Activated CD4-positive, CD25-positive, alpha-beta regulatory T cell treated with anti-CD3 and anti-CD28 coated beads, Interleukin-2, amount 50 U/mL, for 24 hours (primary cell): ENCODE results near the gene CHRND.

ENCODE experiments used
- ATAC-seq, 2 donors: fragments of 150-1000 bp; cut with Tn5 transposase; one replicate each; pipeline ENCODE4 v1.10.0; 2021; ENCODE audit warnings: mild to moderate bottlenecking in 1 of 2, moderate library complexity in 1 of 2

CHRND gene

DNA sequence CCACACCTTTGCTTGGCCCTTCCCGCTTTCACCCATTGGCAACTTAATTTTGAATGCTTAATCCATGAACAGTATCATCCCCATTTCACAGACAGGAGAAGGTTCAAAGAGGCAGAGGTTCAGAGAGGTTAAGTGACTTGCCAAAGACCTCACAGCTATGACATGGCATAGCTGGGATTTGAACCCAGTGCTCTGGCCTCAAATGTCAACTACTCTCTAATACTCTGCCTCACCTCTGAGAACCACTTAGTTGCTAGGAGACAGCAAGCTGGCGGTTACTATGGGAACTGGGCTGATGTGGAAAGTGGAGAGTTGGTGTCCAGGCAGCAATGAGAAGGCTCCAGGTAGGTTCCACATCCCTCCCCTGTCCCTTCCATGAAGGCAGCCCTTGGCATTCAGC lies 21.5 kb upstream of the CHRND start:
- no peak for ATAC-seq

GRCh38 chr2:232505856-232506255 lies 20.1 kb upstream of the CHRND start:
- no peak for ATAC-seq

GRCh38 chr2:232506709-232507108 lies 19.3 kb upstream of the CHRND start:
- no peak for ATAC-seq

DNA sequence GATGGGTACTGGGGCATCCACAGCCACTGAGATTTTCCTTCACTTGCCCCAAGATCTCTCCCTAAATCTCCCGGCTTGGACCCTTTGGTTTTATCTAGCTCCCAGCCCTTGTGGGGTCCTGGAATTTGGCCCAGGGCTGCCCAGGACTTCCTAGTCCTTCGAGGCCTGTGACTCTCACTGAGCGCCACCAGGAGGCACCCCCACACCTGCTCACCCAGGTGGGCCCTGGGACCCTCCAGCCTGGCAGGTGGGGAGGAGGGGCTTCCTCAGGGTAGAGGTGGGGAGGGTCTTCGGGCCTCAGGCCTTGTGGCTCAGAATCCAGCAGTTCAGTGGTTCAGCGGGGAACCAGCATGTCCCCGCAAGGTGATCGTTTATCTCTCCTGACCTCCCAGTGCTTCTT lies 17.7 kb upstream of the CHRND start:
- ATAC-seq, result no peak

GRCh38 chr2:232511336-232511890 lies 14.5 kb upstream of the CHRND start:
- no peak for ATAC-seq

GRCh38 chr2:232512602-232513001 lies 13.4 kb upstream of the CHRND start:
- ATAC-seq, result no peak

DNA sequence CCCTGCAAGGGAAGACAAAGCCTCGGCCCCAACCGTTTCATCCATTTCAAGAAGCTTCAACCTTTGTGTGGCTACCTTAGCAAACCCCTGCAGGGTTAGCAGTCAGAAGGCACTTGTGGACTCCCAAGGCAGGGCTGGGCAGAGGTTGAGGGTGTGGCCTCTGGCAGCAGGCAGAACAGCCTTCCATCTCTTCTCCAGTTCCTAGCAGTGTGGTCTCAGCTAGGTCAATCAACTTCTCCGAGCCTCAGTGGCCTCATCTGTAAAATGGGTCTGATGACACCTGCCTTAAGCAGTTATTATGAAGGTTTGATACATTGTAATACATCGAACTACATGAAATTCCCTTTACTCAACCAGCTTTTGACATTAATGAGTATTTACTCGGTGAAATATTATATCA lies 12.6 kb upstream of the CHRND start:
- ATAC-seq, result no peak

DNA sequence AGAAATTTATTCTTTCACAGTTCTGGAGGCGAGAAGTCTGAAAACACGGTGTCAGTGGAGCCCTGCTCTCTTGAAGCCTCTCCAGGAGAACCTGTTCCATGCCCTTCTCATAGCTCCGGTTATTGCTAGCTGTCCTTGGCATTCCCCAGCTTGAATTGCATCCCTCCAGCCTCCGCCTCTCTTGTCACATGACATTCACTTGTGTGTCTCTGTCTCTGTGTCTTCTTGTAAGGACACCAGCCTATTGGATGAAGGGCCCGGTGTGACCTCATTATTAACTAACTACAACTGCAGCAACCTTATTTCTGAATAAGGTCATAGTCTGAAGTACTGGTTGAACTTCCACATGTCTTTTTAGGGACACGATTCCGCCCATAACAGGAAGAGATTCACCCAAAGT lies 10.3 kb upstream of the CHRND start:
- ATAC-seq, result no peak

DNA sequence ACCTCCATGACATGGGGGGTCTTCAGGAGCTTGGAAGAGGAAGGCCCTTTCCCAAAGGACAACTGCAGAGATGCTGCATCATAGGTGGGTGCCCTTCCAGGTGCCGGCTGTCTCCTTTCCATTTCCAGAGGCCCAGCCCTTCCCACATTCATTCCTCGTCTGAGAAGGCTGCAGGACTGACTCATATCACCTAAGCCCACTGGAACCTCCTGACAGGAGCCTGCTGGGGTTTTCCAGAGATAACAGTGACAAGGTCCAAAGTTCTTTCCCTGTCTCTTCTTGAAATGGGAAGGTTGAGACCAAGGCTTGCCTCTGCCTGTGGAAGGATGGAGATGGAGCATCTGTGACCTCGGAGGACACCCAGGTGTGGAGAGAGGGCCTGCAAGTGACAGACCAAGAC lies 9.4 kb upstream of the CHRND start:
- ATAC-seq, result no peak

DNA sequence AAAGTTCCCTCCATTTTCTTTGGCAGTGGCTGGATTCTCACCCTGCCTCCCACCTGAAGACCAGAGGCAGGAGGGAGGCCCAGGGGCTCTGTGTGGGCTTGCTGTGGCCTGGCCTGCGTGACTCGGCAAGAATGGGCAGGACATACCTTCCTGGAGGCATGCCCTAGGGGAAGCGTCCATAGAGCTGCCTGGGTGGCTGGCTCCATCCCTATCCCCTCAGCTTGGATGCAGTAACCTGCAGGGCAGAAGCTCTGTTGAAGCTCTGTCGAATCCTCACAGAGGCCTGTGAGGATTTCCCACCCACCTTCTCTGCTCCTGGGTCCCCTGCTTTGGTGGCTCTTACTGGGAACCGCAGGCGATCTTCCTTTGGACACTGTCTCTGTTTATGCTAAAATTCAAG lies 7.1 kb upstream of the CHRND start:
- ATAC-seq, result no peak

DNA sequence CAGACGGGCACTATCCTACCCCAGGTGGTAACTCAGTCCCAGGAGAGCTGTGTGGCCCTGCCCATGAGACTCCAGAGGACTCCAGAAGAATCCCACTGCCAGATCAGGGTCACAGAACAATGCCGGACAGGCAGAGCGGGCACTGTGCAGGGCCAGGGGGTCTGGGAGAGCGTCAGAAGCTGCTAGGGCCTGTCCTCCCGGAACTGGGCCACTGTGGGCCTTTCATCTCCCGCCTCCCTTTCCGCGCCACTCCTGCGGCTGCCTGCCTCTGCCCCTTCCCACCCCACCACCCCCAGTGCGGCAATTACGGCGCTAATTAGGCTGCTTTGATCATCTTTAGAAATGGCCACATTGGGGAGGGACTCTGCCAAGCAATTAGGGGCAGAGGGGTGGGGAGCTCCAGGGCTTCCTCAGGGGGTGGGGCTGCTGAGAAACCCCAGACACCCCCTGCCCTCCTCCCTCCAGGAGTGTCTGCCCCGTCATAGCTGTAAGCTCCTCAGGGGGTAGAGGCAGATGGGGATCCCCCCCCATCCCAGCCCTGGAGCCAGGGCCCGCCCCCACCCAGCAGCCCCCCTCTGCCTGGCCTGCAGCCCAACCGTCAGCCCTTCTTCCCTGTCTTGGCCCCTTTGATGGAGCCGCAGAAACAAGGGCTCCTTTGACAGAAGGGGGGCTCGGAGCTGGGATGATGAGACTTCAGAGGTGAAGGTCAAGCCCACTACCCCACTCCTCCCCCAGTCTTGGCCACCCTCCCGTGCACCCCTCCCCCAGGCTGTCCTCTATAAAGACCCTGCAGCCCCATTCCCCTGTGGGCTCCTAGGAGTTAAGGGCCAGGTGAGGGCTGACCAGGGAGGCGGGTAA lies 6.2 kb upstream of the CHRND start, which contains the start of gene PRSS56:
PRSS56 (plus strand) TSS at position 808 of the 858 bp plus-strand sequence. CDS start 211 bp downstream, outside the sequence.
- ATAC-seq, result no peak

DNA sequence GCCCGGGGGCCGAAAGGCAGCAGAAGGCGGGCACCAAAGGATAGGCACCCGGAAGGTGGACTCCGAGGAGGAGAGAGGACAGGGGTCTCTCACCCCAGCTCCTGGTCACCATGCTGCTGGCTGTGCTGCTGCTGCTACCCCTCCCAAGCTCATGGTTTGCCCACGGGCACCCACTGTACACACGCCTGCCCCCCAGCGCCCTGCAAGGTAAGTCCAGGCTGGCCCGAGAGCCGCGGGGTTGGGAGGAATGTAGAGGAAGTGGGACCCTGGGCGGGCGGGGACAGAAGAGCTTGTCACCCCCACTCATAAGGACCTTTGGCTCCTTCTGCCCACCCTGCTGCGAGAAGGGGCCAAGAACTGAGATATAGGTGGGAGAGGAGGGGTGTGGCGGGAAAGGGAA lies 5.5 kb upstream of the CHRND start:
- ATAC-seq, result no peak

DNA sequence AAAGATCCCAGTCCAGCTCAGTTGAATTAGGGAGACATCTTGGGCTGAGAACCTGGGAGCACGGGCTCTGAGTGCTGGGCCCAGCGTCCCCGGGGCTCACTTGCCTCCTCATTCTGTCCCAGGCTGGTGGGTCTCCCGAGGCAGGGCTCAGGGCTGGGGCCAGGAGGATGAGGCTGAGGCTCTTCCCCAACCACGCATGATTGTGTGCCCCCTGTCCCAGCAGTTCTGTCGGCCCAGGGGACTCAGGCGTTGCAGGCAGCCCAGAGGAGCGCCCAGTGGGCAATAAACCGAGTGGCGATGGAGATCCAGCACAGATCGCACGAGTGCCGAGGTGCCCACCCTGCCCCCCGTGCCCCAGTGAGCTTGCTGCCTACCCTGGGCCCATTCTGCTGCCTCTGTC lies 4.9 kb upstream of the CHRND start:
- no peak for ATAC-seq

GRCh38 chr2:232521959-232522622 lies 3.9 kb upstream of the CHRND start:
- ATAC-seq, result peak; percentile 66 to 71

DNA sequence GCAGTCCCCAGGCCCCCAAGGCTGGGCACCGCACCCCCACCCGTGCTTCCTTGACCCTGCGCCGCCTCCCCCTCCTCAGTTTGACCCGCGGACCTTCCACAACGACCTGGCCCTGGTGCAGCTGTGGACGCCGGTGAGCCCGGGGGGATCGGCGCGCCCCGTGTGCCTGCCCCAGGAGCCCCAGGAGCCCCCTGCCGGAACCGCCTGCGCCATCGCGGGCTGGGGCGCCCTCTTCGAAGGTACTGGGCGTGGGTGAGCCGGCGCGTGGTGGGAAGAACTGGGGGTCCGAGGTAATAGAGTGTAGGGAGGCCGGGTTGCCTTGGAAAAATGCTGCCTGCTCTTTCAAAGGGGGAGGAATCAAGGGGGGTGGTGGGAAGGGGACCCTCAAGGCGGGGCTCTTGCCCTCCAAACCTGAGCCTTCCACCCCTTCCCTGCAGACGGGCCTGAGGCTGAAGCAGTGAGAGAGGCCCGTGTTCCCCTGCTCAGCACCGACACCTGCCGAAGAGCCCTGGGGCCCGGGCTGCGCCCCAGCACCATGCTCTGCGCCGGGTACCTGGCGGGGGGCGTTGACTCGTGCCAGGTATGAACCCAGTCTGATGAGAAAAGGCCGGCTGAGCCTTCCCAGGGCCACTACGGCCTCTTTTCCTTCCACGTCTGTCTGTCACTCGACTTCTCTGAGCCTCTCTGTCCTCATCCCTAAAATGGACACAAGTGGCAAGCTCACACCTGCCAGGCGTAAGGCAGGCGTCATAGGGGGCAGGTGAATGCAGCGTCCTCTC lies 3.1 kb upstream of the CHRND start:
- ATAC-seq, result no peak

GRCh38 chr2:232523402-232523681 lies 2.6 kb upstream of the CHRND start:
- no peak for ATAC-seq

- peak in 1 of 2 donors; percentile 24 for ATAC-seq
Observed at GRCh38 chr2:232523682-232524597, 2.0 kb upstream of the CHRND start.

- ATAC-seq, result no peak
Observed at GRCh38 chr2:232524771-232525170, 1.2 kb upstream of the CHRND start.

DNA sequence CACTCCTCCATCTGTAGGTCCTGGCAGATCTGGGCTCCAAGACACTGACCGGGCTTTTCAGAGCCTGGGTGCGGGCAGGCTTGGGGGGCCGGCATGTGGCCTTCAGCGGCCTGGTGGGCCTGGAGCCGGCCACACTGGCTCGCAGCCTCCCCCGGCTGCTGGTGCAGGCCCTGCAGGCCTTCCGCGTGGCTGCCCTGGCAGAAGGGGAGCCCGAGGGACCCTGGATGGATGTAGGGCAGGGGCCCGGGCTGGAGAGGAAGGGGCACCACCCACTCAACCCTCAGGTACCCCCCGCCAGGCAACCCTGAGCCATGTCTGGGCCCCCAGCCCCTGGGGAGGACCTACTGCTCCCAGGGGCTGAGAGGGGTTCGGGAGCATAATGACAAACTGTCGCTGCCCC lies 761 bp upstream of the CHRND start:
- ATAC-seq, result no peak

DNA sequence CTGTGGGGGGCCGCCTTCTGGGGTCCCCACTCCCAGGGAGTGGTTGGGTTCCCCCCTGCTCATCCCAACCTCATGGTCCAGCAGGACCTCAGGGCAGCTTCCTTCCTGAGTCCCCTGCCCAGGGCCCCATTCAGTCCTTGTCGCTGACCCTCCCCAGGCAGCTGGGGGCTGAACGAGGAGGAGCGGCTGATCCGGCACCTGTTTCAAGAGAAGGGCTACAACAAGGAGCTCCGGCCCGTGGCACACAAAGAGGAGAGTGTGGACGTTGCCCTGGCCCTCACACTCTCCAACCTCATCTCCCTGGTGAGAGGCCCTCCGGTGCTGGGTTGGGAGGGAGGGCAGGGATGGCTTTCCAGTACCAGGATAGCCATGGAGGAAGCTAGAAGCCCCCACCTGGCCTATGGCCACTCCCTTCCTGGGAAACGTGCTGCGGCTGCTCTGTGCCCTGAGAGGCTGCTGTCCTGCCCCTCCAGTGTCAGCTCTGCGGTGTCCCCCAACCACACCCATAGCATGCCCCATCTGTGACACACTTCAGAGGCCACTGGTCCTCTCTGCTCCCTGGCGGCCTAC lies 497 bp downstream of the CHRND start:
- ATAC-seq, result no peak

DNA sequence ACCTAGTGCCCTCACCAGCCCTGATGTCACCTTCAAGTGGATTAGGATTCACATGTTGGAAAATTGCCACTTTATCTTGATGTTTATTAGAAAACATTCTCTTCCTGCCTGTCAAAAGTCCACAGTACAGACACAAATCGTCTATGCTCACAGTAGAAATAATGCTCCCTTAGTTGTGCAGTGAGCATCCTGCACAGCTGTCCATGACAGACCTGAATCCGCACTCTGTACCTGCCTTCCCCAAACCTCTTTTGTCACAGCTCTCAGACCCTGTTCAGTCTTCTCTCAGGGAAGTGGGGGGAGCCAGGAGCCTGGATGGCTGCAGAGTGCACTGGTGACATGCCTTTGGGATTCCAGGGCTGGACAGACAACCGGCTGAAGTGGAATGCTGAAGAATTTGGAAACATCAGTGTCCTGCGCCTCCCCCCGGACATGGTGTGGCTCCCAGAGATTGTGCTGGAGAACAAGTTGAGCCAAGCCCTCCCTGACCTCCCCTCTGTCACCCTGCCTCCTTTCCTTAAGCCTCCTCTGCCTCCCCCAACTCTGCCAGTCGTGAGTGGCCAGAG lies 2.0 kb downstream of the CHRND start:
- no peak for ATAC-seq
